ENCODE results near the gene PRL.

Gene PRL

DNA sequence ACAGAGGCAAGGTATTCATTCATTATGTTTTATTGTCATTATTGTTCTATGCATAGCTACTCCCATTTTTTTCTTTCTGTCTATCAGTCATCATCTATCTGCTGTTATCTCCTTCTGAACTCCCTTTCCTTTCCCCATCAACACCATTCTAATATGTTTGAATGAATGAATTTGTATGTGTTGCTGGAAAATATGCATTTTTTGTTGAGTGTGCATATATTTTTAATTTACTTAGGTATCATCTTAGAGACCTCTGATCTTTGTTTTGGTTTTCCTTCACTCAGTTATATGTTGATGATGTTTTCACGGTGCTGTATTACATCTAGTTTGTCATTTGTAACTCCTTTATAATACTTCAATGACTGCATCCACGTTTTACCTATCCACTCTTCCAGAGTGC lies 12.1 kb upstream of the PRL start (continued):
- no peak for TF ChIP-seq ZNF548 (tag by site-specific recombination; IDR thresholded peaks at IDR 0.05)

DNA sequence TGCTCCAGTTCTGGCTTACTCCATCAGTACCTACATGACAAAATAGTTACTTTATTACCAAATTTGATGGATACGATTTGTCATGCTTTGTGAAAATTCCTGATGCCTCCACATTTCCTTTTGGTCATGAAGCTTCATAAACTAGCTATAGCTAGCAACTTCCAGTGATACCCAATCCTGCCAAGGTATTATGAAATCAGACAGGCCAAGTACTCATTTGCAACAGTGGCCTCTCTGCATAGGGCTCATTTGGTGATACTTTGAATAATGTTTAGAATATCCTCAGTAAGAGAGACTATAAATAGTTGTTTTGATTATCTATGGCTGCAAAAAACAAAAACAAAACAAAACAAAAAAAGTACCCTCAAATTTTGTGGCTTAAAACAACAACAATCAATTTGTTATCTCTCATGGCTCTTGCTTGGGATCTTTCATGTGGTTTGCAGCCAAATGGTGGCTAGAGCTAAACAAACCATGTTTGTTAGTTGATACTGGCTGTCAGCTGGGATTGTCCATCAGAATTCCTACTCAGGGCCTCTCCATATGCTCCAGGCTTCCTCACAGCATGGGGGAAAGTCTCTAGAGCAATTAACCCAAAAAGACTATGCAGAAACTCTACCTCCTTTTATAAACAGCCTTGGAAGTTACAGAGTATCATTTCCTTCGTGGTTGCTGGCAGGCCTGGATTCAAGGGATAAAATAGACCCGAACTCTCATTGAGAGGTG lies 10.1 kb upstream of the PRL start:
- POLR2A ChIA-PET, result no interaction called here
- peaks cover 2% of the 10 kb centered on the region; the same call in 1 of the 2 replicates for H3K9me3 ChIP-seq (ENCODE audit: control insufficient read depth, insufficient read depth, low read depth, low read length)
- H3K4me3 ChIP-seq (ENCODE audit: low read depth, low read length), result no peak overlapping the region
- H3K36me3 ChIP-seq (ENCODE audit: control insufficient read depth in 2 of 2, insufficient read depth in 1 of 2, low read length in 2 of 2), result no peaks in the 10 kb centered on the region
- TF ChIP-seq ZNF561 (tag by site-specific recombination; IDR thresholded peaks at IDR 0.05; ENCODE audit: borderline replicate concordance), result peak; percentile 41; the same call in 1 of the 2 replicates
- TF ChIP-seq FEZF1 (tag by site-specific recombination; IDR thresholded peaks at IDR 0.05), result peak; percentile 97
- TF ChIP-seq, protein P1, sequence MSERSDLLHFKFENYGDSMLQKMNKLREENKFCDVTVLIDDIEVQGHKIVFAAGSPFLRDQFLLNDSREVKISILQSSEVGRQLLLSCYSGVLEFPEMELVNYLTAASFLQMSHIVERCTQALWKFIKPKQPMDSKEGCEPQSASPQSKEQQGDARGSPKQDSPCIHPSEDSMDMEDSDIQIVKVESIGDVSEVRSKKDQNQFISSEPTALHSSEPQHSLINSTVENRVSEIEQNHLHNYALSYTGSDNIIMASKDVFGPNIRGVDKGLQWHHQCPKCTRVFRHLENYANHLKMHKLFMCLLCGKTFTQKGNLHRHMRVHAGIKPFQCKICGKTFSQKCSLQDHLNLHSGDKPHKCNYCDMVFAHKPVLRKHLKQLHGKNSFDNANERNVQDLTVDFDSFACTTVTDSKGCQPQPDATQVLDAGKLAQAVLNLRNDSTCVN (tag by site-specific recombination; optimal IDR thresholded peaks at IDR 0.05), result no peak
- TF ChIP-seq ZNF777 (tag by site-specific recombination; IDR thresholded peaks at IDR 0.05; ENCODE audit: borderline replicate concordance), result no peak
- TF ChIP-seq ZNF391 (tag by site-specific recombination; IDR thresholded peaks at IDR 0.05; ENCODE audit: borderline replicate concordance, low read depth), result no peak
- no peak for TF ChIP-seq ZNF629 (tag by site-specific recombination; IDR thresholded peaks at IDR 0.05)
- TF ChIP-seq MEIS1 (CRISPR knock-in tag; IDR thresholded peaks at IDR 0.05; ENCODE audit: borderline replicate concordance), result no peak
- TF ChIP-seq ZNF48 (tag by site-specific recombination; IDR thresholded peaks at IDR 0.05), result no peak
- 0 out of 2 replicates have a peak, but pooled peaks have one; percentile 15 for TF ChIP-seq ZNF335 (tag by site-specific recombination; conservative IDR thresholded peaks at IDR 0.05)
- TF ChIP-seq, protein P2, sequence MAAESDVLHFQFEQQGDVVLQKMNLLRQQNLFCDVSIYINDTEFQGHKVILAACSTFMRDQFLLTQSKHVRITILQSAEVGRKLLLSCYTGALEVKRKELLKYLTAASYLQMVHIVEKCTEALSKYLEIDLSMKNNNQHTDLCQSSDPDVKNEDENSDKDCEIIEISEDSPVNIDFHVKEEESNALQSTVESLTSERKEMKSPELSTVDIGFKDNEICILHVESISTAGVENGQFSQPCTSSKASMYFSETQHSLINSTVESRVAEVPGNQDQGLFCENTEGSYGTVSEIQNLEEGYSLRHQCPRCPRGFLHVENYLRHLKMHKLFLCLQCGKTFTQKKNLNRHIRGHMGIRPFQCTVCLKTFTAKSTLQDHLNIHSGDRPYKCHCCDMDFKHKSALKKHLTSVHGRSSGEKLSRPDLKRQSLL (tag by site-specific recombination; IDR thresholded peaks at IDR 0.05), result peak; percentile 10; the same call in 1 of the 2 replicates
- TF ChIP-seq TCF7L2 (IDR thresholded peaks at IDR 0.05; ENCODE audit: borderline replicate concordance, low read depth, low read length), result peak; percentile 24; the same call in 1 of the 2 replicates
- CTCF ChIA-PET, result interaction anchor here (1.0 kb wide), 1 partner anchor 34 kb away, joined by 4 read pairs; no protein-coding TSS in a partner anchor
- H3K27ac ChIP-seq (ENCODE audit: extremely low read depth, low read depth, low read length), result no peak overlapping the region
- peaks cover 4% of the 10 kb centered on the region; the same call in 1 of the 2 replicates for H3K4me1 ChIP-seq (ENCODE audit: control insufficient read depth, insufficient read depth, low read length)

DNA sequence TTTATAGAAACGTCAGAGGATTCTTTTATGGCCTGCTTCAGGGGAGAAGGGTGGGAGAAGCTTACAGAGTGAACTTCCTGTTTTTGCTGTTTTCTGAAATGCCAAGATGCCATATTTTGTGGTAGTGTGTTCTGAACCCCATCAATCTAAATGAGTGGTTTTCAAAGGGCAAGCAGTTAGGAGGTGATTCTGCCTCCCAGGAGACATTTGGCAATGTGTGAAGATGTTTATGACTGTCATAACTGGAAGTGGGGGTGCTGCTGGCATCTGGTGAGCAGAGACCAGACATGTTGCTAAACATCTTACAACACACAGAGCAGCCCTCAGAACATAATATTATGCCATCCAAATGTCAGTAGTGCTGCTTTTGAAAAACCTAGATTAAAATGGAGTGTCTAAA lies 6.0 kb upstream of the PRL start:
- POLR2A ChIA-PET, result no interaction called here

DNA sequence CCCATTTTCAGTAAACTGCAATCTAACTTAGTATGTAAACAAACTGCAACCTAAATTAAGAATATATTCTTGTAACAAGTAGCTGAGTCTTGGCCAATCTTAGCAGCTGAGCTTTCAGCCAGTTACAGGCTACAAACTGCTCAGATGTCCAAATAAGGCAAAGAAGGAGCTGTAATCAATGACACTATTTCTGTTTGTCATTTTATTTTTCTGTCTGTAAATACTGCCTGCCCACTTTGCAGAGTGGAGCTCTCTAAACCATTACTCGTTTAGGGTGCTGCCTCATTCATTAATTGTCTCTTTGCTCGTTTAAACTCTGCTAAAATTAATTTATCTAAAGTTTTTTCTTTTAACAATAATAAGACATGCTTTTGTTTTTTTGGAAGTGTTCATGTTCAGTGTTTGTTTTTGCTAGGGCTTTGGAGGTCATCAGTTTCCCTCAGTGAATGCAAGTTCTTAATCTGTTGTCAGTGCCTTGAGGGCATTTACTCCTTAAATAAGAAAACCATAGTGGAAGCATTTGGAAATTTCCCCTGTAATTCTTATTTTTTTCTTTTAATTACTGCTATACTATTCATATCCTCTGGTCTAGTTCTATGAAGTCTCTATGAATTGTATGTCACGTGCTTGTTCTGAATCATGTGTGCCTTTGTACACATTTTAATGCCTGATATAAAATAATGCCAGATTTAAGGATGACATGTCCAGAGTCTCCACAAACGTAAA lies 3.6 kb upstream of the PRL start:
- ChIA-PET POLR2A (interaction anchor here (0.6 to 1.1 kb wide), 2 partner anchors 315 to 707 kb away, joined by 3 to 4 read pairs; partner anchors contain the start of gene SOX4), CTCF (interaction anchor here (0.7 kb wide), 1 partner anchor 299 kb away, joined by 3 read pairs; no protein-coding TSS in a partner anchor)
- H3K27ac ChIP-seq (ENCODE audit: extremely low read depth, low read depth, low read length), result no peak overlapping the region

More for the DNA sequence above, 6.0 kb upstream of the PRL start:
- no peak overlapping the region for H3K27ac ChIP-seq (ENCODE audit: extremely low read depth, low read depth, low read length)
- peaks cover 6% of the 10 kb centered on the region; the same call in 1 of the 2 replicates for H3K4me1 ChIP-seq (ENCODE audit: control insufficient read depth, insufficient read depth, low read length)
- CTCF ChIA-PET, result interaction anchor here (0.7 kb wide), 1 partner anchor 14 kb away, joined by 3 read pairs; no protein-coding TSS in a partner anchor
- no peak overlapping the region for H3K4me3 ChIP-seq (ENCODE audit: low read depth, low read length)
- no peak for TF ChIP-seq ZNF112 (tag by site-specific recombination; IDR thresholded peaks at IDR 0.05)
- TF ChIP-seq ZIC2 (tag by site-specific recombination; IDR thresholded peaks at IDR 0.05), result no peak
- no peak for TF ChIP-seq ZNF214 (tag by site-specific recombination; IDR thresholded peaks at IDR 0.05; ENCODE audit: borderline replicate concordance)
- TF ChIP-seq WT1 (tag by site-specific recombination; IDR thresholded peaks at IDR 0.05), result no peak
- no peak for TF ChIP-seq ZNF391 (tag by site-specific recombination; IDR thresholded peaks at IDR 0.05; ENCODE audit: borderline replicate concordance, low read depth)
- TF ChIP-seq RBAK (tag by site-specific recombination; IDR thresholded peaks at IDR 0.05), result no peak
- no peak for TF ChIP-seq ZNF133 (tag by site-specific recombination; IDR thresholded peaks at IDR 0.05)
- TF ChIP-seq PRDM1 (tag by site-specific recombination; IDR thresholded peaks at IDR 0.05), result no peak
- no peaks in the 10 kb centered on the region for H3K36me3 ChIP-seq (ENCODE audit: control insufficient read depth in 2 of 2, insufficient read depth in 1 of 2, low read length in 2 of 2)
- H3K9me3 ChIP-seq (ENCODE audit: control insufficient read depth, insufficient read depth, low read depth, low read length), result no peaks in the 10 kb centered on the region

More for the DNA sequence above, 3.6 kb upstream of the PRL start:
- Histone ChIP-seq H3K4me1 (ENCODE audit: control insufficient read depth, insufficient read depth, low read length) (peaks cover 2% of the 10 kb centered on the region; the same call in 1 of the 2 replicates), H3K4me3 (ENCODE audit: low read depth, low read length) (no peak overlapping the region), H3K36me3 (ENCODE audit: control insufficient read depth in 2 of 2, insufficient read depth in 1 of 2, low read length in 2 of 2) (no peaks in the 10 kb centered on the region), H3K9me3 (ENCODE audit: control insufficient read depth, insufficient read depth, low read depth, low read length) (no peaks in the 10 kb centered on the region)
- TF ChIP-seq ZNF843 (tag by site-specific recombination; IDR thresholded peaks at IDR 0.05) (no peak), ZNF549 (tag by site-specific recombination; IDR thresholded peaks at IDR 0.05) (peak; percentile 41; the same call in 1 of the 2 replicates), ZNF394 (tag by site-specific recombination; IDR thresholded peaks at IDR 0.05; ENCODE audit: borderline replicate concordance) (no peak)

Data from HEK293 (cell line).